Measurements from ENCODE around the gene ATP9A. TPM values are rescaled to one million over a fixed set of nuclear protein-coding genes. Genes with fewer than 3 reads are reported as not detected.

ATP9A gene
- total RNA-seq, 4 donors from 2014 or later = 52.5 to 72.8 (median 61.7) TPM

DNA sequence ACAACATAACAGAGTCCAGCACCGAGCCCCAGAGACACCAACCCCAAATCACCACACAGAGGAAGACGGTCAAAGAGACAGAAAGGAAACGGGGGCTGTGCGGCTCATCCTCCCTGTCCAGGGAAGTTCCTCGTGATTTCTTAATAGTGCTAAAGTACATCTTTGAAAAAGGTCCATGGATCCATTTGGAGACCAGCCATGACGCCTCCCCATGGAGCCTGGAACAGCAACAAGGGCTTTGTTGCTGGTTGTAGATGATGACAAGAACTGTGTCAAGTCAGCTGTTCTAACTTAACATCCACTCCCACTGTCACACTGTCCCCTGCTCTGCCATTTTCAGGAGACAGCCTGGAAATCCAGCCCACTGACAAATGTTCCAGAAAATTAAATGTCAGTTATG lies 99.7 kb downstream of the ATP9A start:
- 94 to 95% methylated on average over 6 of the region's 6 CpGs for WGBS, 2 donors
- Histone ChIP-seq H3K36me3 (peaks cover 20 to 26% of the 10 kb centered on the region in 2 donors), H3K27ac (no peak overlapping the region)

DNA sequence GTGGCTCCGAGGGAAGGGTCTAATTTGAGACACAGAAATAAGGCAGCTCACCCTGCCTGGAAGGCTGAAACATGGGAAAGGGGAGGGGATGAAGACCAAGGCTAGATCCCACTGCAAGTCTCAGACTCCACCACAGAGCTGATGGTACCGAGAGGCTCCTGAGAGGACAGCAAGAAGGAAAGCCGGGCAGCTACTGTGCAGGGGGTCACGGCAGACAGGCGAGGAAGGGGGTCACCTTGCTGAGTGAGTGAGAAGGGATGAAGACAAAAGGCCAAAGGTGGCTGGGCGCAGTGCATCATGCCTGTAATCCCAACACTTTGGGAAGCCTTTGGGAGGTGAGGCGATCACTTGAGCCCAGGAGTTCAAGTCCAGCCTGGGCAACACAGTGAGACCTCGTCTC lies 100.7 kb downstream of the ATP9A start:
- H3K36me3 ChIP-seq = peaks cover 17 to 22% of the 10 kb centered on the region in 2 donors
- no peak for TF ChIP-seq POLR2A (IDR thresholded peaks at IDR 0.05)
- TF ChIP-seq, protein P1, sequence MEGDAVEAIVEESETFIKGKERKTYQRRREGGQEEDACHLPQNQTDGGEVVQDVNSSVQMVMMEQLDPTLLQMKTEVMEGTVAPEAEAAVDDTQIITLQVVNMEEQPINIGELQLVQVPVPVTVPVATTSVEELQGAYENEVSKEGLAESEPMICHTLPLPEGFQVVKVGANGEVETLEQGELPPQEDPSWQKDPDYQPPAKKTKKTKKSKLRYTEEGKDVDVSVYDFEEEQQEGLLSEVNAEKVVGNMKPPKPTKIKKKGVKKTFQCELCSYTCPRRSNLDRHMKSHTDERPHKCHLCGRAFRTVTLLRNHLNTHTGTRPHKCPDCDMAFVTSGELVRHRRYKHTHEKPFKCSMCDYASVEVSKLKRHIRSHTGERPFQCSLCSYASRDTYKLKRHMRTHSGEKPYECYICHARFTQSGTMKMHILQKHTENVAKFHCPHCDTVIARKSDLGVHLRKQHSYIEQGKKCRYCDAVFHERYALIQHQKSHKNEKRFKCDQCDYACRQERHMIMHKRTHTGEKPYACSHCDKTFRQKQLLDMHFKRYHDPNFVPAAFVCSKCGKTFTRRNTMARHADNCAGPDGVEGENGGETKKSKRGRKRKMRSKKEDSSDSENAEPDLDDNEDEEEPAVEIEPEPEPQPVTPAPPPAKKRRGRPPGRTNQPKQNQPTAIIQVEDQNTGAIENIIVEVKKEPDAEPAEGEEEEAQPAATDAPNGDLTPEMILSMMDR (IDR thresholded peaks at IDR 0.05) = no peak
- DNase-seq = no peak
- H3K4me3 ChIP-seq (replicated peaks in 1 of 3) = no peak overlapping the region
- no peaks in the 10 kb centered on the region for H3K9me3 ChIP-seq
- H3K27me3 ChIP-seq = no peaks in the 10 kb centered on the region
- no peaks in the 10 kb centered on the region for H3K4me1 ChIP-seq
- H3K27ac ChIP-seq = no peak overlapping the region
- intact Hi-C loops (cut with DNase I) = no loop called here
- 90 to 91% methylated on average over 8 of the region's 8 CpGs for WGBS, 2 donors

More for the DNA sequence above, 99.7 kb downstream of the ATP9A start:
- no peak for DNase-seq
- intact Hi-C loops (cut with DNase I) = no loop called here
- Histone ChIP-seq H3K4me3 (replicated peaks in 1 of 3) (no peak overlapping the region), H3K4me1 (no peaks in the 10 kb centered on the region), H3K27me3 (no peaks in the 10 kb centered on the region), H3K9me3 (no peaks in the 10 kb centered on the region)
- TF ChIP-seq, protein P1 (IDR thresholded peaks at IDR 0.05) = no peak
- no peak for TF ChIP-seq POLR2A (IDR thresholded peaks at IDR 0.05)

DNA sequence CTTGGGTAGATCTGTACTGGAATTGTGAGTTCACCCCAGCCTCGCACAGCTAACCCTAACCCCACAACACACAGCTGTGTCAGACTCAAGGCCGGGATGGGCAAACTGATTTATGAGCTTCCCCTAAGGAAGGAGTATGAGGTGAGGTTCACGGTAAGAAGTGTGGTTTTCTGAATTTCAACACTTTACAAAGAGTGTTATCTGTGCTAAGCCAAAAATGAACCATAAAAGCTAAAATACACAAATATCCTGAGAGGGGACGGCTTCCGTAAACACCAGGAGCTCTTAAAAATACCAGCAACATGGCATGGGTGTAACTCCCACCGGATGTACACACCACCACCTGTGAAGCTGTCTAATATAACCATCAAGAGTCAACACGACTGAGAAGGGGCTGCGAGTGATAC lies 101.2 kb downstream of the ATP9A start:
- intact Hi-C loops (cut with DNase I) = no loop called here
- no peaks in the 10 kb centered on the region for H3K9me3 ChIP-seq
- H3K4me1 ChIP-seq = no peaks in the 10 kb centered on the region
- H3K27ac ChIP-seq = no peak overlapping the region
- H3K36me3 ChIP-seq = peaks cover 17 to 22% of the 10 kb centered on the region in 2 donors
- H3K4me3 ChIP-seq (replicated peaks in 1 of 3) = no peak overlapping the region
- H3K27me3 ChIP-seq = no peaks in the 10 kb centered on the region
- TF ChIP-seq, protein P1 (IDR thresholded peaks at IDR 0.05) = no peak
- TF ChIP-seq POLR2A (IDR thresholded peaks at IDR 0.05) = no peak
- DNase-seq = no peak
- WGBS, 2 donors = 85 to 90% methylated on average over 8 of the region's 8 CpGs

DNA sequence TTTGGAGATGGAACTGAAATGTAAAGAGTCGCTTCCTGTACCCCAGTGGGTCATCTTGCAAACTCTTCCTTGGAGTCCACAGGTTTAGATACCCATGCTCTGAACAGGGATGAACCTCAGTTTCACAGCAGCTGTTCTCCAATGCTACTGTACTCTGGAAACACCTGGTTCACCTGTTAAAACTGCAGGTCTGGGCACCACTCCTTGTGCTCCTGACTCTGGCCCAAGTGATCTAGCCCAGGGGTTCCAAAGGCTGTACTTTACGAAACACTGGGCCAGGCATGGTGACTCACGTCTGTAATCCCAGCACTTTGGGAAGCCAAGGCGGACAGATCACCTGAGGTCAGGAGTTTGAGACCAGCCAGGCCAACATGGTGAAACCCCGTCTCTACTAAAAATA lies 102.1 kb downstream of the ATP9A start:
- WGBS, 2 donors = 98 to 99% methylated on average over 5 of the region's 5 CpGs
- Histone ChIP-seq H3K4me1 (no peaks in the 10 kb centered on the region), H3K27ac (no peak overlapping the region)

DNA sequence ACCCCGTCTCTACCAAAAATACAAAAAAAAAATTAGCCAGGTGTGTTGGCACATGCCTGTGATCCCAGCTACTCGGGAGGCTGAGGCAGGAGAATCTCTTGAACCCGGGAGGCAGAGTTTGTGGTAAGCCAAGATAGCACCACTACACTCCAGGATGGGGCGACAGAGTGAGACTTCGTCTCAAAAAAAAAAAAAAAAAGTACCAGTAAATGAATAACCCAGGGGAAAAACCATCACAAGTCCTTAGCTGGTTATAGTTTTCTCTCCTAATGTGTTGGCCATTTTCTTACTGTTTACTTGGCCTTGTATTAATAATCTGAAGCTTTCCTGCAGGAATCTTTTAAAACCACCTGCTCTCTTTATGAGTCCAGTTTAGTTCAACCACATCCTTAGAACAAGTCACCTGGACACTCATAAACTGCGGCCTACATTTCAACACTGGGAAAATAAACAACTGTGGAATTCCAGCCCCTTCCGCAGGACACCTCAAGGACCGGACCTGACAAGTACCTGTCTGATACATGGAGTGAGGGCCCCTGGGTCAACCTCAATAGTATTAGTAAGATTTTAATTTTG lies 102.6 kb downstream of the ATP9A start:
- Histone ChIP-seq H3K36me3 (peaks cover 11 to 15% of the 10 kb centered on the region in 2 donors), H3K9me3 (no peaks in the 10 kb centered on the region), H3K27me3 (no peaks in the 10 kb centered on the region), H3K4me3 (replicated peaks in 1 of 3) (no peak overlapping the region), H3K27ac (no peak overlapping the region), H3K4me1 (no peaks in the 10 kb centered on the region)
- intact Hi-C loops (cut with DNase I) = no loop called here
- 81 to 91% methylated on average over 8 of the region's 8 CpGs for WGBS, 2 donors
- DNase-seq = no peak
- TF ChIP-seq, protein P1 (IDR thresholded peaks at IDR 0.05) = no peak
- no peak for TF ChIP-seq POLR2A (IDR thresholded peaks at IDR 0.05)

More for the DNA sequence above, 102.1 kb downstream of the ATP9A start:
- no peak for DNase-seq
- intact Hi-C loops (cut with DNase I) = no loop called here
- Histone ChIP-seq H3K27me3 (no peaks in the 10 kb centered on the region), H3K4me3 (replicated peaks in 1 of 3) (no peak overlapping the region), H3K36me3 (peaks cover 16 to 20% of the 10 kb centered on the region in 2 donors), H3K9me3 (no peaks in the 10 kb centered on the region)
- TF ChIP-seq, protein P1 (IDR thresholded peaks at IDR 0.05) = no peak
- no peak for TF ChIP-seq POLR2A (IDR thresholded peaks at IDR 0.05)
